ENCODE data around the gene C1orf21. TPM values are rescaled to one million over a fixed set of nuclear protein-coding genes. Genes with fewer than 3 reads are reported as not detected.

The C1orf21 gene
- total and polyA plus RNA-seq, 2 donors (not counting 1 experiment from before 2014, with no cell fraction given), result under 0.01 to 0.32 TPM

DNA sequence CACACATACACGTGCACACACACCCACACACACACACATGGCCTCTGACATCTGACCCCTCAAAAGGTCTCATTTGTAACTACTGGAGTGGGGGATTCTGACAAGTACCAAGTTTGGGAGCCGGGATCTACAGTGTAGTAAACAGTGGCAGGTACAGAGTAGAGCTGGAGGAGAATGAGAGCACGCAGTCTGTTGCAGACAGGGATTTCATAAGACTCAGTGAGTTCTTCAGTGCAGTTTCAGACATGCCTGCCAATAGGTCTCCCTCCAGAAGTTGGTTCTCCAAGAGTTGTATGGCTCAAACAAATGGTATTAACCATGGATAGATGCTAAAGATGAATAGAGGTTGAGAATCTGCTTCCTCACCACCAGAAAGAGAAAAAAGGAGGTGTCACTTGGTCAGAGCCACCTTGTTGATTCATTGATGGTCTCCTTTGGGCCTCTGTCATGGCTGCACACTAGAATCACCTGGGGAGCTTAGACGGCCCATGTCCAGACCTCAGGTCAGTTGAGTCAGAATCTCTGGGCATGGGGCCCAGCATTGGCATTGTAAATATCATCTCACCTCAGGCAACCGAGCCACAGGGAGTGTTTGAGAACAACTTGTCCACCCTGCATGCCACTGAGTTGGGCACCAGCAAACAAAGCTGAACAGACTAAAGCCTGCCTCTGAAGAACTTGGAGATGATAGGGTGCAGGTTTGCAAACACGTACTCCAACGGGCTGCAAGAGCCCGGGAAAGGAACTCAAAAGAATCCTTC is 245.8 kb downstream of the C1orf21 start:
- no peaks in the 10 kb centered on the region for H3K36me3 ChIP-seq (replicated peaks in 1 of 2; ENCODE audit: control extremely low read depth in 1 of 2, control insufficient read depth in 1 of 2, extremely low read depth in 1 of 2, insufficient read depth in 2 of 2, low read length in 1 of 2)
- DNase-seq, result no peak
- no peaks in the 10 kb centered on the region for H3K4me1 ChIP-seq (ENCODE audit: control insufficient read depth in 2 of 2, insufficient read depth in 2 of 2, low read length in 2 of 2)
- no peak overlapping the region for H3K4me3 ChIP-seq (ENCODE audit: control extremely low read depth in 1 of 5, extremely low read depth in 1 of 5, insufficient read depth in 1 of 5, low read depth in 2 of 5, low read length in 4 of 5)
- no peaks in the 10 kb centered on the region for H3K9me3 ChIP-seq (ENCODE audit: control extremely low read depth in 1 of 3, control insufficient read depth in 2 of 3, insufficient read depth in 1 of 3, low read length in 2 of 3)
- ChIA-PET POLR2A (no interaction called here), CTCF (no interaction called here)
- intact Hi-C loops (cut with micrococcal nuclease), result no loop called here
- Mint-ChIP-seq H3K4me1 (no peaks in the 10 kb centered on the region), H3K27me3 (peaks cover 18% of the 10 kb centered on the region), H3K27ac (no peak overlapping the region), H3K9me3 (ENCODE audit: insufficient read depth) (no peaks in the 10 kb centered on the region), H3K4me3 (no peak overlapping the region)
- ATAC-seq (ENCODE audit: low read depth), result no peak
- H3K9ac ChIP-seq (ENCODE audit: low read length), result no peak overlapping the region
- H4K20me1 ChIP-seq (ENCODE audit: control insufficient read depth, insufficient read depth, low read length, poor library complexity, severe bottlenecking), result no peaks in the 10 kb centered on the region
- H3K27ac ChIP-seq (ENCODE audit: low read length in 2 of 2), result no peak overlapping the region
- no peaks in the 10 kb centered on the region for H3K79me2 ChIP-seq (ENCODE audit: control insufficient read depth, insufficient read depth, low read length)
- H2AFZ ChIP-seq (ENCODE audit: insufficient read depth, low read depth, low read length, poor library complexity, severe bottlenecking), result no peak overlapping the region
- 95% methylated on average over 7 of the region's 8 CpGs for WGBS (ENCODE audit: insufficient coverage)
- TF ChIP-seq, protein P1, sequence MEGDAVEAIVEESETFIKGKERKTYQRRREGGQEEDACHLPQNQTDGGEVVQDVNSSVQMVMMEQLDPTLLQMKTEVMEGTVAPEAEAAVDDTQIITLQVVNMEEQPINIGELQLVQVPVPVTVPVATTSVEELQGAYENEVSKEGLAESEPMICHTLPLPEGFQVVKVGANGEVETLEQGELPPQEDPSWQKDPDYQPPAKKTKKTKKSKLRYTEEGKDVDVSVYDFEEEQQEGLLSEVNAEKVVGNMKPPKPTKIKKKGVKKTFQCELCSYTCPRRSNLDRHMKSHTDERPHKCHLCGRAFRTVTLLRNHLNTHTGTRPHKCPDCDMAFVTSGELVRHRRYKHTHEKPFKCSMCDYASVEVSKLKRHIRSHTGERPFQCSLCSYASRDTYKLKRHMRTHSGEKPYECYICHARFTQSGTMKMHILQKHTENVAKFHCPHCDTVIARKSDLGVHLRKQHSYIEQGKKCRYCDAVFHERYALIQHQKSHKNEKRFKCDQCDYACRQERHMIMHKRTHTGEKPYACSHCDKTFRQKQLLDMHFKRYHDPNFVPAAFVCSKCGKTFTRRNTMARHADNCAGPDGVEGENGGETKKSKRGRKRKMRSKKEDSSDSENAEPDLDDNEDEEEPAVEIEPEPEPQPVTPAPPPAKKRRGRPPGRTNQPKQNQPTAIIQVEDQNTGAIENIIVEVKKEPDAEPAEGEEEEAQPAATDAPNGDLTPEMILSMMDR (IDR thresholded peaks at IDR 0.05), result no peak
- no peak for TF ChIP-seq EZH2 (IDR thresholded peaks at IDR 0.05; ENCODE audit: borderline replicate concordance, insufficient read depth, low read depth, low read length, poor library complexity, severe bottlenecking)
- H3K4me2 ChIP-seq (replicated peaks; ENCODE audit: low read depth, low read length, poor library complexity, severe bottlenecking), result no peak overlapping the region
- no peaks in the 10 kb centered on the region for H3K27me3 ChIP-seq (replicated peaks in 1 of 4; ENCODE audit: control extremely low read depth in 1 of 4, control insufficient read depth in 3 of 4, insufficient read depth in 4 of 4, low read length in 3 of 4)

DNA sequence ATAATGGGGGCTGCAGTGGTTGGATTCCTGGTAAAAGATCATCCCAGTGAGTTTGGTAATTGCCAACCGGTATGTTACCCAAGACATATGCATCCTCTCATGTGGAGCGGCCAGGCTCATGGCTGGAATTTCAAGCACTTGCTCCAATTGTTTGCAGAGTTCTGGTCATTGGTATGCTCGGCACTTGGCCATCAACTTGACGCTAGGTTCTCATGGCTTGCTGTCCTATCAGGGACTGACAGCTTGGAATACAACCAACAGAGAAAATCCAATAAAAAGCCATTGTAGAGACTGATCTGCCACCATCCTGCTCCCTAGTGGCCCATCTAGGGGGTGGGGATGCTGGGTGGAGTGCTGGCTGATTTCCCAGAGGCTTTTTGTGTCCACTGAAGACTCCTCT is 247.0 kb downstream of the C1orf21 start:
- Mint-ChIP-seq H3K27ac (no peak overlapping the region), H3K4me3 (no peak overlapping the region), H3K4me1 (no peaks in the 10 kb centered on the region), H3K9me3 (ENCODE audit: insufficient read depth) (no peaks in the 10 kb centered on the region), H3K27me3 (peaks cover 21% of the 10 kb centered on the region)
- CTCF ChIA-PET, result no interaction called here
- Histone ChIP-seq H3K9ac (ENCODE audit: low read length) (no peak overlapping the region), H3K27ac (ENCODE audit: low read length in 2 of 2) (no peak overlapping the region), H3K4me1 (ENCODE audit: control insufficient read depth in 2 of 2, insufficient read depth in 2 of 2, low read length in 2 of 2) (no peaks in the 10 kb centered on the region), H2AFZ (ENCODE audit: insufficient read depth, low read depth, low read length, poor library complexity, severe bottlenecking) (no peak overlapping the region), H3K4me3 (ENCODE audit: control extremely low read depth in 1 of 5, extremely low read depth in 1 of 5, insufficient read depth in 1 of 5, low read depth in 2 of 5, low read length in 4 of 5) (no peak overlapping the region), H3K4me2 (replicated peaks; ENCODE audit: low read depth, low read length, poor library complexity, severe bottlenecking) (no peak overlapping the region), H3K9me3 (ENCODE audit: control extremely low read depth in 1 of 3, control insufficient read depth in 2 of 3, insufficient read depth in 1 of 3, low read length in 2 of 3) (no peaks in the 10 kb centered on the region), H4K20me1 (ENCODE audit: control insufficient read depth, insufficient read depth, low read length, poor library complexity, severe bottlenecking) (no peaks in the 10 kb centered on the region), H3K36me3 (replicated peaks in 1 of 2; ENCODE audit: control extremely low read depth in 1 of 2, control insufficient read depth in 1 of 2, extremely low read depth in 1 of 2, insufficient read depth in 2 of 2, low read length in 1 of 2) (no peaks in the 10 kb centered on the region), H3K79me2 (ENCODE audit: control insufficient read depth, insufficient read depth, low read length) (no peaks in the 10 kb centered on the region), H3K27me3 (replicated peaks in 1 of 4; ENCODE audit: control extremely low read depth in 1 of 4, control insufficient read depth in 3 of 4, insufficient read depth in 4 of 4, low read length in 3 of 4) (no peaks in the 10 kb centered on the region)
- intact Hi-C loops (cut with micrococcal nuclease), result no loop called here
- 96% methylated on average over 3 of the region's 4 CpGs for WGBS (ENCODE audit: insufficient coverage)
- ATAC-seq (ENCODE audit: low read depth), result no peak
- POLR2A ChIA-PET, result no interaction called here
- no peak for DNase-seq
- TF ChIP-seq, protein P1 (IDR thresholded peaks at IDR 0.05), result no peak
- TF ChIP-seq EZH2 (IDR thresholded peaks at IDR 0.05; ENCODE audit: borderline replicate concordance, insufficient read depth, low read depth, low read length, poor library complexity, severe bottlenecking), result no peak
